SJCRH30 (cell line): ENCODE measurements around the gene CCDC126. TPM values are rescaled to one million over a fixed set of nuclear protein-coding genes. Genes with fewer than 3 reads are reported as not detected.

ENCODE experiments used
- total RNA-seq: library from RNA; depleted of rRNA; stranded (reverse); fragments of >200 nt; shearing (Covaris generic); gene quantifications from 2 replicates; pipeline ENCODE4 v1.2.3, GENCODE V29; 2014; rRNA removed

CCDC126 gene
- total RNA-seq, 1 experiment from 2014 or later = 15.0 TPM

Other genes starting within 250 kb of the CCDC126 start
- gene IGF2BP3, start 126.9 kb upstream of the CCDC126 start, total RNA-seq = 105 and 120 TPM in 2 replicates
- 50.0 and 51.2 TPM in 2 replicates for gene TRA2A, start 65.4 kb upstream of the CCDC126 start, total RNA-seq
- gene FAM221A, start 82.8 kb downstream of the CCDC126 start, total RNA-seq = 1.5 and 1.8 TPM in 2 replicates
- 0.08 TPM in 1 of 2 replicates, not detected in the other for gene STK31, start 112.8 kb downstream of the CCDC126 start, total RNA-seq